ENCODE data around the gene DDIT4.
A peak's percentile ranks its signal among the peaks of the same experiment; 100 is the strongest.
"Not testable (repeated sequence)": the region's sequence is repeated elsewhere in the genome, so short reads cannot be mapped to it uniquely, and the experiment has no call there.

DDIT4 gene

GRCh38 chr10:72297281-72297804, 23.6 kb downstream of the DDIT4 start:
- peak; percentile 97 for DNase-seq

DNA sequence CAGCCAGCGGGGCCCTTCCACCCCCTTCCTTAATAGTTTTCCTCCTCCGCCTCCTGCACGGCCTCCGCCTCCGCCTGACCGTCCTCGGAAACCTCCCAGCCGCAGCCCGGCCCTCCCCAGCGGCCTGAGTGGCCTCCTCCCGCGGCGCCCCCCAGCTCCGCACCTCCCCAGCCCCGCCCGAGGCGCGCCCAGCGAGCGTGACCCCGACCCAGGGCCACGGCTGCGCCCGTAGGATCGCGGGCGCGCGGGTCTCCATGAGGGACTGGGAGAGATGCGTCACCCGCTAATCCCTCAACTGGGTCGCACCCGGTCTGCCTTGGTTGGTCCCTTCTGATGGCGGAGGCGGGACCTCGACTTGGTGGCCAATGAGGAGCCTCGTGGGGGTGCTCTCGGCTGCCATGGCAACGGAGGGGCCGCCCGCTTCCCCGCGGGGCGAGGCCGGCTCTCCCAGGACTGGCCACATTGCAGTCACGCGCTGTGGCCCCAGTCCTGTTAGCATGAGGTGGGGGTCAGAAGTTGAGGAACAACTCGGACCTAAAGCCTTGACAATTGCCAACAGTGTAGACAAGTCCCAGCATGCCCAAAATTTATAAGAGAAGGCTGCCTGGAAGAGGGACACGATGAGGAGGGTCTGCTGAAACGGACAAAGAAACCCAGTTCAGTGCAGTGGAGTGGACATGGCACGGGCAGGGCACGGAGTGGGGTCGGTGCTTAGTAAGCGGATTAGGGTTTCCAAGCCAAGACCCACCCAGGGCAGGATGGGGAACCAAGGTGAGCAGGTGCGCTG, 24.3 kb downstream of the DDIT4 start:
- DNase-seq, result peak; percentile 97

DNA sequence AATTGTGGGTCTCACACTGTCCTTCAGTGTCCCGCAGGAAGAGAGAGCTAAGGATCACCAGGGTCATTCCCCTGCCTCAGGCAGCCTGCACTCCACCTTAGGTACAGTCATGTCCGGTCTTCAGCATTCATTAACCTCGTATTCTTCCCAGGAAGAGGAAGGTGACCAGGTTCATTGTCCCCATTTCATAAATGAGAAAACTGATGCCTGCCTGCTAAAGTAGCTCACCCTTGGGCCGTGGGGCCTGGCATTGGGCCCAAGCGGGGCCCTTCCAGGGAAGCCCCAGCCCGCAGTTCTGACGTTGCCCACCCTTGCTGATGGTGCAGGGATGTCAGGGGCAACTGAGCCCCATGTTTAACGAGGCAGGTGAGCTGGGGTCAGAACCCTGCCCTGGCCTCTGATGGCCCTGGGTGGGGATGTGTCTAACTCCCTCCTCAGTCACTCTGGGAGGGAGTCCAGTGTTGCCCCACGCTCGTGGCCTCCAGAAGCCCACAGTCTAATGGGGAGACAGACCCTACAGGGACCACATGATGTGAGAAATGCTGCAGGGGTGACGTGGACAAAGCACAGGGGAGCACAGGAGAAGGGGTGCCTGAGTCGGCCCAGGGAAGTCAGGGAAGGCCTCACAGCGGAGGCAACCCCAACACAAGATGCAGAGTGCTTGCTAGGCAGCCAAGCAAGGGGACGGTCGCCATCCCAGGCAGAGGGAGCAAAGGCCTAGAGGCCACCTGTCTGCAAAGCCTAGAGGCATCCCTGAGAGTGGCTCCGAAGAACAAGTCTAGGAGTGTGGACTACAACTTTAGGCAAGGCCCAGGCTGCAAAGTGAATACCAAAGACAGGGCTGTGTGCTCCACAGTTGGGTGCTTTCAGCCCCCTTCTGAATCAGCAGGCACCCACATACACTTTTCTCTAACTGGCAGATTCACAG, 25.1 kb downstream of the DDIT4 start:
- DNase-seq, result no peak

DNA sequence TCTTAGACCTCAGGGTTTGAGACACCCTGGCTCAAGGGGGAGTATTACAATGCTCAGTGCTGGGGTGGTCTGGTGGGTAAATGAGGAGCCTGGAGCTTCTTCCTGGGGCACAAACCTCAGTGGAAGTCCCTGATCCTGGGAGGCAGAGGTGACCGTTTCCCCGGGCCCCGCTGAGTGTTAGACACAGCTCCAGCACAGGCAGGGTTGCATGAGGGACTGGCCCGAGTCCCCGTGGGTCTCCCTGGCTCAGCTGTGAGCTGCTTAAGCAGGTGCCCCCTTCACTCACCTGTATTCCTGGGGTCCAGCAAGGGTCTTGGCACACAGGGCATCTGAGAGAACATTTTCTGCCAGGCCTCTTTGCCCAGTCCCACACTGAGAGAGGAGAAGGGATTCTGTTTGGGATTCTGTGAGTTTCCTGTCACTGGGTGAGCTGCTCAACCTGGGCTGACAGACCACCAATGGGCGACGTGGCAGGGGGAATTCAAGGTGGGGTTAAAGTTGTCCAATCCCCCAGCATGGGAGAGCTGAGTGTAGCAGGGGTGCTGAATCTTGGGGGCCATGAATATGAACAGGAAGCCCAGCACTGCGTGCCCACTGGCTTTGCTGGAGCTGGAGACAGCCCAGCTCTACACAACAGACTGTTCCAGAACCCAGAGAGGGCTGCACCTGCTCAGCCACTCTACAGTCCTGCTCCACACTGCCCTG, 29.9 kb downstream of the DDIT4 start:
- DNase-seq, result no peak

GRCh38 chr10:72306215-72306760, 32.6 kb downstream of the DDIT4 start:
- DNase-seq, result no peak

DNA sequence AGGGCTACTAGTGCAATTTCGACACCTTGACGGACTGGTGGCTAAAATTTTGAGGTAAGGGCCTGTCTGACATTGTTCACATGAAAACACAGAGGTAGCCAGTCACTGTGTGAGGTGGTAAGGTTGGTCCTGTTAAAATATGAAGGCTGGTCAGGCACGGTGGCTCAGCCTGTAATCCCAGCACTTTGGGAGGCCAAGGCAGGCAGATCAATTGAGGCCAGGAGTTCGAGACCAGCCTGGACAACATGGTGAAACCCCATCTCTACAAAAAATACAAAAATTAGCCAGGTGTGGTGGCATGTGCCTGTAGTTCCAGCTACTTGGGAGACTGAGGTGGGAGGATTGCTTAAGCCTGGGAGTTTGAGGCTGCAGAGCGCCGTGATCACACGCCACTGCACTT, 34.0 kb downstream of the DDIT4 start:
- DNase-seq, result not testable (repeated sequence)

DNA sequence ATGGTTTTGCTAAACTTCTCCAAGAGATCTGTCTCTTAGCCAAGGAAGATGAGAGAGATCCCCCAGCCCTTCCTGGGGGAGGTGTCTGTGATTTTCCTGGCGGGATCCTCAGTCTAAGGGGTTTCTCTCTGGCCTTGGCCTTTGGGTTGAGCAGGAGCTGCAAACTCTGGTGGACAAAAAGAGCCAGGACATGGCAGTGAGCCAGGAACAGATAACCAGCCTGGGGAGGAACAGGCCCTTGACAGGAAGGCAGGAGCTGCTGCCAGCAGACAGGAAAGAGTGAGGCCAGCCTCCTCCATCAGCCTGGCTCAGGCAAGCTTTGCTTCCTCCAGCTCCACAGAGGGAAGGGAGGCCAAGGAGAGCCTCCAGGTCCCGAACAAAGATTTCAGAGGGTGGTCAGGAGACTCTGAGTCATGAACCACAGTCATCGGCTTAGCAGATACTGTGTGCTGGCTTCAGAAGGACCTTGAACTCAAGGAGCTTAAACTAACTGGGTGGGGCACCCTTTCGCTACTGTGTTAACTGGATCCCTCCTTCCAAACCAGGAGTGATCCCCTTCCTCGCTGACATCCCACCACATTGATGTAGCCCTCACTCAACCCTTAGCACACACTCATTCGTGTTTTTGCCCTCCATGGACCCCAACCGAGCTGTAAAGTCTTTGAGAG, 34.7 kb downstream of the DDIT4 start:
- peak; percentile 63 for DNase-seq

GRCh38 chr10:72309290-72310240, 35.8 kb downstream of the DDIT4 start:
- DNase-seq, result no peak

GRCh38 chr10:72310241-72310633, 36.5 kb downstream of the DDIT4 start:
- DNase-seq, result no peak

GRCh38 chr10:72310636-72311035, 36.9 kb downstream of the DDIT4 start:
- DNase-seq, result no peak

GRCh38 chr10:72311667-72312066, 37.9 kb downstream of the DDIT4 start:
- DNase-seq, result no peak

DNA sequence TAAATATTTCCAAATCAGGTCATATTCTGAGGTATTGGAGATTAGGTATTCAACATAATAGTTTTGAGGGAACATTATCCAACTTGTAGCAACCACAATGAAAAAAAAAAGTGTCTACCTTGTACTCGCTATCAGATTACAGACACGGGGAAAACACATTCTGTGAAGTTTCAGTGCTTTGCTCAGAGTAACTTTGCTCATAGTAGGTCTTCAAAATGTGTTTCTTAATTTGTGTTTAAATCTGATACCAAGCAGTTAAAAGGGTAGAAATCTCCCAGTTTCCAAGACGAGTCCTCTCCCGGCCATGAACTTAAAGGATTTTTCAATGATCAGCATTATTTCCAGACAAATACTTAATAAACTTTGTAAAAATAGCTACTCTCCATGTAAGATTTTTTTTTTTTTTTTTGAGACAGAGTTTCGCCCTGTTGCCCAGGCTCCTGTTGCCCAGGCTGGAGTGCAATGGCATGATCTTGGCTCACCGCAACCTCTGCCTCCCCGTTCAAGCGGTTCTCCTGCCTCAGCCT, 39.2 kb downstream of the DDIT4 start:
- DNase-seq, result no peak

GRCh38 chr10:72314263-72314662, 40.5 kb downstream of the DDIT4 start:
- no peak for DNase-seq

DNA sequence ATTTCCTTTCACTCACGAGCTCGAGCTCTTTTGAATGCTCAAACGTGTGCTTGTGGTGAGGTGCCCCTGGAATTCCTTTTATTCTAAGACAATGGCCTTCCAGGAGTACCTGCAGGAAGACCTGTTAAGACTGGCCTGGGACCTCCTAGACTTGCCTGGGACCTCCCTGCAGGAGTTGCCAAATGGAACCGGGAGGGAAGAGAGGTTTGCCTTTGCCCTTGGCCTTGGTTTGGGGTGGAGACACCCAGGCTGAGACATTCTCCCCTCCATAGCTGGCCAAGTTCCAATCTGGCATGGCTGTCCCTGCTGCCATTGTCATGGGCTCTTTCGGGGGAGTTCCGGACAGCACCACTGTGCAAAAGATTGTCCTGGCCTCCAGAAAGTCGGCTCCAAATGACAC, 41.3 kb downstream of the DDIT4 start:
- no peak for DNase-seq

GRCh38 chr10:72315611-72316385, 42.1 kb downstream of the DDIT4 start:
- peak; percentile 6 for DNase-seq

- no peak for DNase-seq
These were observed 42.6 kb downstream of the DDIT4 start for GRCh38 chr10:72316386-72316700.

- peak; percentile 70 for DNase-seq
These were observed 43.2 kb downstream of the DDIT4 start for GRCh38 chr10:72316748-72317435.

DNA sequence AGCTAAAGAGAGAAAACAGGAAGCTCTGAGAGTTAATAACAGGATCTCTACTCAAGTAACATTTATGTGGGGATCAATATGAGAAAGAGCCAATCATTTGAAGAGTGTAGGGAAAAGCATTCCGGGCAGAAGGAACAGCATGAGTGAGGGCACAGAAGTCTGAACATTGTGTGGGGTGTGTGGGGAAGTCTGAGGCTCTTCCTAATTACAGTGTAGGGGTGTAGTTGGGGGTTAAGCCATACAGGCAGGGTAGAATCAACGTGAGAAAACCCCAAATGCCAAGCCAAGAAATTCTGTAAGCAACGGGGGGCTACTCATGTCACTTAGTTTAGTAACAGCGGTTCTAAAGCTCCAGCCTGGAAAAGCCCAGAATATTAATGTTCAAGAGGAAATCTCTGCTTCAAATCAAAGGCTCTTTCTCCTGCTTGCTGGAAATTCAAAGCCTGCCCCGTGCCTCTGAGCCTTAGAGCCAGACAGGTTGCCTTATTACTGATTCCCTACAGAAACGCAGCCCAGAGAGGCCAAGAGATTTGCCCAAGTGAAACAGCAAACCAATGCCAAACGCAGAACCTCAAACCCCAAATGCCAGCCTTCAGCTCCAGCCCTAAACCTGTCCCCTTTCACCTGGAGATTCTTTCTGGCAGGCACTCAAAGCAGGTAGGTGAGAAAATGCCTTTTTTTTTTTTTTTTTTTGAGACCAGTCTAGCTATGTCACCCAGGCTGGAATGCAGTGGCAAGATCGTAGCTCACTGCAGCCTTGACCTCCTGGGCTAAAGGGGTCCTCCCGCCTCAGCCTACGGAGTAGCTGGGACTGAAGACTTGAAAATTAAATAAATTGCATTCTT, 44.9 kb downstream of the DDIT4 start:
- no peak for DNase-seq
